DND-41 (cell line): ENCODE results near the gene PRKAG2.

Experiments
- ATAC-seq: fragments of 200-7000 bp; cut with Tn5 transposase; 3 replicates; pipeline ENCODE4 v1.9.1; 2021; ENCODE audit warnings: low read depth; ENCODE audit not compliant: insufficient read depth
- DNase-seq: peaks from one replicate; pipeline ENCODE4 v3.0.0-alpha.2; 2020
- H2AFZ ChIP-seq: 2 replicates; pipeline ENCODE4 v1.6.0; 2012; ENCODE audit warnings: low read depth, low read length
- H3K27ac ChIP-seq: 2 replicates; pipeline ENCODE4 v1.5.1; 2012; ENCODE audit warnings: low read length, inconsistent platforms
- H3K27me3 ChIP-seq: fragments of 200-600 bp; sonication (generic); 2 replicates; pipeline ENCODE4 v1.6.0; 2012; ENCODE audit warnings: low read length, mild to moderate bottlenecking, inconsistent platforms; ENCODE audit not compliant: insufficient read depth, poor library complexity
- H3K36me3 ChIP-seq: 2 replicates; pipeline ENCODE4 v1.5.1; 2012; ENCODE audit warnings: low read length, inconsistent platforms; ENCODE audit not compliant: insufficient read depth
- H3K4me1 ChIP-seq: 2 replicates; pipeline ENCODE4 v1.5.1; 2012; ENCODE audit warnings: mild to moderate bottlenecking, low read length; ENCODE audit not compliant: insufficient read depth
- H3K4me2 ChIP-seq: 2 replicates; pipeline ENCODE4 v1.6.0; 2012; ENCODE audit warnings: mild to moderate bottlenecking, moderate library complexity, low read length, inconsistent platforms; ENCODE audit not compliant: insufficient read depth
- H3K4me3 ChIP-seq, 2 experiments: fragments of 200-600 bp in 1 of 2; shearing (Covaris generic) in 1 of 2; 2 replicates each; pipeline ENCODE4 v1.5.1; 2012 to 2016; ENCODE audit warnings: inconsistent platforms in 2 of 2, low read length in 2 of 2, mild to moderate bottlenecking in 2 of 2, low read depth in 1 of 2, moderate library complexity in 1 of 2
- H3K79me2 ChIP-seq: 2 replicates; pipeline ENCODE4 v1.6.0; 2012; ENCODE audit warnings: low read length, inconsistent platforms; ENCODE audit not compliant: insufficient read depth
- H3K9ac ChIP-seq: 2 replicates; pipeline ENCODE4 v1.6.0; 2012; ENCODE audit warnings: low read depth, mild to moderate bottlenecking, inconsistent platforms, low read length, moderate library complexity
- H3K9me3 ChIP-seq: 2 replicates; pipeline ENCODE4 v1.5.1; 2012; ENCODE audit warnings: low read length, moderate library complexity, mild to moderate bottlenecking, inconsistent platforms; ENCODE audit not compliant: insufficient read depth, severe bottlenecking
- H4K20me1 ChIP-seq: 2 replicates; pipeline ENCODE4 v1.6.0; 2012; ENCODE audit warnings: low read length; ENCODE audit not compliant: insufficient read depth
- CTCF ChIP-seq: IDR thresholded peaks from 2 replicates; pipeline ENCODE4 v1.5.1; 2012; ENCODE audit warnings: borderline replicate concordance, low read length, moderate library complexity, mild to moderate bottlenecking; ENCODE audit not compliant: poor library complexity, severe bottlenecking; ENCODE audit errors: extremely low read depth
- EZH2 ChIP-seq: IDR thresholded peaks from 3 replicates; pipeline ENCODE4 v1.6.1; 2012; ENCODE audit warnings: borderline replicate concordance, low read depth, mild to moderate bottlenecking, moderate library complexity, low read length, inconsistent platforms; ENCODE audit not compliant: severe bottlenecking

Gene PRKAG2

GRCh38 chr7:151686016-151686766 lies 190.7 kb downstream of the PRKAG2 start:
- no peaks in the 10 kb centered on the region for H3K9me3 ChIP-seq
- no peak overlapping the region for H3K9ac ChIP-seq
- H4K20me1 ChIP-seq, result no peaks in the 10 kb centered on the region; the same call in 1 of the 2 replicates
- H3K27me3 ChIP-seq, result peaks cover 17% of the 10 kb centered on the region
- no peak for TF ChIP-seq CTCF
- no peak for TF ChIP-seq EZH2
- H3K79me2 ChIP-seq, result no peaks in the 10 kb centered on the region
- no peak overlapping the region for H3K27ac ChIP-seq
- H3K4me1 ChIP-seq, result no peaks in the 10 kb centered on the region
- H3K36me3 ChIP-seq, result no peaks in the 10 kb centered on the region
- no peak overlapping the region for H2AFZ ChIP-seq
- no peak overlapping the region for H3K4me3 ChIP-seq
- ATAC-seq (no peak), DNase-seq (no peak)
- H3K4me2 ChIP-seq, result no peak overlapping the region

- TF ChIP-seq CTCF (no peak), EZH2 (no peak)
- H3K27ac ChIP-seq, result no peak overlapping the region
- H4K20me1 ChIP-seq, result no peaks in the 10 kb centered on the region; the same call in 1 of the 2 replicates
- no peaks in the 10 kb centered on the region for H3K4me1 ChIP-seq
- H3K4me2 ChIP-seq, result no peak overlapping the region
- H3K36me3 ChIP-seq, result no peaks in the 10 kb centered on the region
- H3K9me3 ChIP-seq, result no peaks in the 10 kb centered on the region
- no peak overlapping the region for H3K9ac ChIP-seq
- ATAC-seq (no peak), DNase-seq (no peak)
- H2AFZ ChIP-seq, result no peak overlapping the region
- peaks cover 3% of the 10 kb centered on the region for H3K27me3 ChIP-seq
- no peaks in the 10 kb centered on the region for H3K79me2 ChIP-seq
- no peak overlapping the region for H3K4me3 ChIP-seq
Observed at GRCh38 chr7:151684408-151685175, 192.3 kb downstream of the PRKAG2 start.

GRCh38 chr7:151683615-151684407 lies 193.1 kb downstream of the PRKAG2 start:
- Histone ChIP-seq H3K36me3 (no peaks in the 10 kb centered on the region), H3K9ac (no peak overlapping the region), H3K79me2 (no peaks in the 10 kb centered on the region), H3K4me3 (no peak overlapping the region), H4K20me1 (no peaks in the 10 kb centered on the region; the same call in 1 of the 2 replicates), H3K4me2 (no peak overlapping the region), H3K9me3 (no peaks in the 10 kb centered on the region), H3K4me1 (no peaks in the 10 kb centered on the region), H3K27me3 (peaks cover 3% of the 10 kb centered on the region), H2AFZ (no peak overlapping the region), H3K27ac (no peak overlapping the region)
- DNase-seq (no peak), ATAC-seq (no peak)
- no peak for TF ChIP-seq CTCF
- TF ChIP-seq EZH2, result no peak
